Measurements from ENCODE around the gene RDH5.

The RDH5 gene

GRCh38 chr12:55708695-55709233 lies 11.4 kb upstream of the RDH5 start:
- no peak for TF ChIP-seq CTCF (IDR thresholded peaks at IDR 0.05)

- no peak for TF ChIP-seq CTCF (IDR thresholded peaks at IDR 0.05)
Observed at GRCh38 chr12:55711786-55712553, 8.2 kb upstream of the RDH5 start.

- no peak for TF ChIP-seq CTCF (IDR thresholded peaks at IDR 0.05)
Observed at GRCh38 chr12:55712700-55713415, 7.3 kb upstream of the RDH5 start.

- no peak for TF ChIP-seq CTCF (IDR thresholded peaks at IDR 0.05)
Observed at GRCh38 chr12:55713721-55714120, 6.5 kb upstream of the RDH5 start.

- TF ChIP-seq CTCF (IDR thresholded peaks at IDR 0.05), result no peak
Observed at GRCh38 chr12:55715169-55715764, 4.9 kb upstream of the RDH5 start.

GRCh38 chr12:55715833-55716581 lies 4.2 kb upstream of the RDH5 start, which contains the start of gene BLOC1S1:
Gene BLOC1S1, plus strand, starts transcription at chr12:55716046. Its CDS starts 6 bp downstream, at chr12:55716052.
- TF ChIP-seq CTCF (IDR thresholded peaks at IDR 0.05), result no peak

GRCh38 chr12:55716582-55716957 lies 3.6 kb upstream of the RDH5 start:
- no peak for TF ChIP-seq CTCF (IDR thresholded peaks at IDR 0.05)

Measured in LNCAP (cell line).